LNCAP (cell line): ENCODE data around the gene CYB5R3.

ENCODE experiments used
- TF ChIP-seq, protein P1 (sequence below): fragments of 450-650 bp; IDR thresholded peaks from 2 replicates; pipeline ENCODE4 v1.5.1; 2017; ENCODE audit warnings: mild to moderate bottlenecking

The CYB5R3 gene

DNA sequence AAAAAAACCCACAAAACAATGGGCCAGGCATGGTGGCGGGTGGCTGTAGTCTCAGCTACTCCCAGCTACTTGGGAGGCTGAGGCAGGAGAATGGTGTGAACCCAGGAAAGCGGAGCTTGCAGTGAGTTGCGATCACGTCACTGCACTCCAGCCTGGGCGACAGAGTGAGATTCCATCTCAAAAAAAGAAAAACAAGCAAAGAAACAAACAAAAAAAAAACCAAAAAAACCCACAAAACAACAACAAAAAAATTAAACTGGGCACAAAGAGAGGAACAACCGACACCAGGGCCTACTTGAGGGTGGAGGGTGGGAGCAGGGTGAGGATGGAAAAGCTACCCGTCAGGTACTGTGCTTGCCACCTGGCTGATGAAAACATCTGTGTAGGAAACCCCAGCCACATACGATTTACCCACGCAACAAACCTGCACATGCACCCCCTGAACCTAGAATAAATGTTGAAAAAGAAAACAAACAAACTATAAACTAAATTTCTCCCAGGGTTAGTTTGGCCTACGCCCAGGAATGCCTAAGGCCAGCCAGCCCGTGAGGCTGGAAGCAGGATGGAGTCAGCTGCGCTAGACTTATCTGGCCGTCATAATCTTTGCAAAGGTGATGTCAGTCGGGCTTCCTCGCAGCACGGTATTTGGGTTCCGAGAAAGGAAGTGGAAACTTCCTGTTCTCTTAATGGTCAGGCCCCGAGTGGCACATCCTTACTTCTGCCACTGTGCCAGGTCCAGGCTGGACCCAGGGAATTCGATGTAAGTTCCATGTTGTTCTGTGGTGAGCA, 21.9 kb upstream of the CYB5R3 start:
- TF ChIP-seq, protein P1, sequence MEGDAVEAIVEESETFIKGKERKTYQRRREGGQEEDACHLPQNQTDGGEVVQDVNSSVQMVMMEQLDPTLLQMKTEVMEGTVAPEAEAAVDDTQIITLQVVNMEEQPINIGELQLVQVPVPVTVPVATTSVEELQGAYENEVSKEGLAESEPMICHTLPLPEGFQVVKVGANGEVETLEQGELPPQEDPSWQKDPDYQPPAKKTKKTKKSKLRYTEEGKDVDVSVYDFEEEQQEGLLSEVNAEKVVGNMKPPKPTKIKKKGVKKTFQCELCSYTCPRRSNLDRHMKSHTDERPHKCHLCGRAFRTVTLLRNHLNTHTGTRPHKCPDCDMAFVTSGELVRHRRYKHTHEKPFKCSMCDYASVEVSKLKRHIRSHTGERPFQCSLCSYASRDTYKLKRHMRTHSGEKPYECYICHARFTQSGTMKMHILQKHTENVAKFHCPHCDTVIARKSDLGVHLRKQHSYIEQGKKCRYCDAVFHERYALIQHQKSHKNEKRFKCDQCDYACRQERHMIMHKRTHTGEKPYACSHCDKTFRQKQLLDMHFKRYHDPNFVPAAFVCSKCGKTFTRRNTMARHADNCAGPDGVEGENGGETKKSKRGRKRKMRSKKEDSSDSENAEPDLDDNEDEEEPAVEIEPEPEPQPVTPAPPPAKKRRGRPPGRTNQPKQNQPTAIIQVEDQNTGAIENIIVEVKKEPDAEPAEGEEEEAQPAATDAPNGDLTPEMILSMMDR = no peak

DNA sequence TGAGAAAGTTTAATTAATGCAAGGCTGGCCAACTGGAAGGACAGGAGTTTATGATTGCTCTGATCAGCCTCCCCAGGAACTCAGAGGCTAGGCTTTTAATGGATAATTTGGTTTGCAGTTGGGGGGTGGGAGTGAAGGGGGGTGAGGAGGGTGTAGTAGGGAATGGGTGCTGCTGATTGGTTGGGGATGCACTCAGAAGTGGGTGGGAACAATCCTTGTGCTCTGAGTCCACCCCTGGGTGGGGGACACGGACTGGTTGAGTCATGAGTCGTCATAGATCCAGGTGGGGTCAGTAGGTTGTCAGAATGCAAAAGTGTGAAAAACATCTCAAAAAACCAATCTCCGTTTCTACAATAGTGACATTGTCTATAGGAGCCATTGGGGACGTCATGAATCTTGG, 20.9 kb upstream of the CYB5R3 start:
- TF ChIP-seq, protein P1 = no peak

DNA sequence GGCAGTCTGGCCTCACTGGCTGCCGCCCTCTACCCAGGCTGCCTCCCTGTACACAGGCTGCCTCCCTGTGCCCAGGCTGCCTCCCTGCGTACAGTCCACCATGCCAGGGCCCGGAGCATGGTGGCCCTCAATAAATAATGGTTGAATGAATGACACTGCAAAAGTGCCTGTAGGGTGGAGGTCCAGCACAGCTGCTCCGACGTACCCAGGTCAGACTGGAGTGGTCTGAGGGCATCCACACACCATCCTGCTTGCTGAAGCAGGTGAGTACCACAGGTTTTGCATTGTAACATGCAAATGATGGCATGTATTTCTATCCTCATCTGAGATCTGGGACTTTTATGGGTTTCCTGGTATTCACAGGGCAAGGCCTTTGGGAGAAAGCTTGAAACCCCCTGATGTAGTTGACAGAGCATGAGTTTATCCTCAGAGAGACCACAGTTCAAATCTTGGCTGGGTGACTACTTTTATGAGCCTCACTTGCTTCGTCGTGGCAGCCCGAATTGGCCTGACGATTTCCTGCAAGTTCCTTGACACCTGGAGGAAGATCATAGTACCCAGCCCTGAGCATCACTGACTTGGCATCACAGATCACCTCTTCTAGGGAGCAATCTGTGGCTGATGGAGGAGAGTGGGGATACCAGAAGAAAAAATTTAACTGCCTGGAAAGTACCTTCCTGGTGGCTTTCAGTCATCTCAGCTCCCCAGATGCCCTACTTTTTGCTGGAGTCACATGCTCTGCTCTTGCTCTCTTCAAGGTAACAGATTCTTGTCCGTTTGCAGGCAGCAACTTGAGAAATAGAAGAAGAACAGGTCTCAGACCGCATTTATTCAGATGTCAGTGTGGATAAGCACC, 16.0 kb upstream of the CYB5R3 start:
- TF ChIP-seq, protein P1 = no peak

DNA sequence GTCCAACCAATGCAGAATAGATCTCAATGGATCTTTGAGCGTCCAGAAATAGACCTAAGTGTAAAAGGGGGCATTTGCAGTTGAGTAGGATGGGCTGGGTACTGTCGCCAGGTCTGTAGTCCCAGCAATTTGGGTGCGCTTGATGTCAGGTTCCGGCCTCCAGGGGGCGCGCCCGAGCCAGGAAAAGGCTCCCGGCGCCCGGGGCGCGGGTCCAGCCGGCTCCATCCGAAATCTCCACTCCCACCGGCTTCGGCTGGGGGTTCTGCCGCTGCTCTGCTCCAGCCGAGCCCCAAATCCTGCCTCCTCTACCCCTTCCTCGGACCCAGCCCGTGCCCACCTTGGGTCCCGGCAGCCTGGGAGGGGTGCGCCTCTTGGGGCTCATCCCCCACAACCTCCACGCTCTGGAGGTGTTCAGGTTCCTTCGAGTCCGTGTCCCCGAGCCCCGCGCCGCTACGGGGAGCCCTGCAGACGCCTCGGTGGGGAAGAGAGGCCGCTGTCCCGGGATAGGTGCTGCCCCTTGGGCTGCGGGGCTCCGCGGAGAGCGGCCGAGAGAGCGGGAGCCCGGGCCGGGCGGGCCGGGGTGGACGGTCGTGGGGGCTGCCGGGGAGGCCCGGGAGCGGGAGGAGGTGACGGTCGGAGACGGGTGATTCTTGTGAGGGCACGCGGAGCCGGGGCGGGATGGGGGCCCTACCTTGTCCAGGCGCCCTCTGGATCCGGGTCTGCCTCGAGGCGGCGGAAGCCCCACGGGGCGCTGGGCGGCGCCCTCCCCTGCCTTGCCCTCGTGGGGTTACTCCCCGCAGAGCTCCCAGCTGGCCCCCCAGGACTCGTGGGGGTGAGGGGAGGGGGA, 13.0 kb upstream of the CYB5R3 start:
- TF ChIP-seq, protein P1 = peak; percentile 74

DNA sequence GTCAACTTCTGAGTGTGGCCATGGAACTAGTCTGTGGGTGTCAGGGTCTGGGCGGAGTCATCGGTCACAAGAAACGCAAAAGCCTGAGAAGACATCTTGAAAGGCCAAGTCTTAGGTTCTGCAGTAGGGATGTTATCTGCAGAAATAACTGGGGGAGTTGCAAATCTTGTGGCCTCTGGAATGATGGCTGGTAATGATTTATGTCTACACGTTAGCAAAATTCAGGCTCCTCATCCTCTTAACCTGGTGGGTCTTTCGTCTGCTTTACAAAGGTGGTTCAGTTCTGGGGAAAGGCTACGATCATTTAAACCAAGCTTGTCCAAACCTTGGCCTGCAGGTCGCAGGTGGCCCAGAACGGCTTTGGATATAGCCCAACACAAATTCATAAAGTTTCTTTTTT, 7.4 kb upstream of the CYB5R3 start:
- TF ChIP-seq, protein P1 = no peak

DNA sequence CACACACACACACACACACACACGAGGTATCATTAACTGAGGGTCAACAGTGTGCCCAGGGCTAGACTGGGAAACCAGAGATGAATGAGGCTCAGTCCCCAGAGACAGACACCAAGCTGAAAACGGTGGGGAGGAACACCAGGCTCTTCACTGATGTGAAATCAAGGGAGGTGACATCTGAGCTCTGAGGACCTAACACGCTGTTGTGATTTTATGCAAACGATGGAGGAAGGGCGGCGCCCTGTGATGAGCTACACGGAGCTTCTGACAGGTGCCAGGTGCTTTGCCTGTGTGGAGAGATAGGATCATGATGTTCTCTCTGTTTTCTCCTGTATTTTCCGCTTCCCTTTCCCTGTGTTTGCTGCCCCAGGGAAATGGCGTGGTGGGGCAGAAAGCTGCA, 6.5 kb upstream of the CYB5R3 start:
- TF ChIP-seq, protein P1 = no peak

DNA sequence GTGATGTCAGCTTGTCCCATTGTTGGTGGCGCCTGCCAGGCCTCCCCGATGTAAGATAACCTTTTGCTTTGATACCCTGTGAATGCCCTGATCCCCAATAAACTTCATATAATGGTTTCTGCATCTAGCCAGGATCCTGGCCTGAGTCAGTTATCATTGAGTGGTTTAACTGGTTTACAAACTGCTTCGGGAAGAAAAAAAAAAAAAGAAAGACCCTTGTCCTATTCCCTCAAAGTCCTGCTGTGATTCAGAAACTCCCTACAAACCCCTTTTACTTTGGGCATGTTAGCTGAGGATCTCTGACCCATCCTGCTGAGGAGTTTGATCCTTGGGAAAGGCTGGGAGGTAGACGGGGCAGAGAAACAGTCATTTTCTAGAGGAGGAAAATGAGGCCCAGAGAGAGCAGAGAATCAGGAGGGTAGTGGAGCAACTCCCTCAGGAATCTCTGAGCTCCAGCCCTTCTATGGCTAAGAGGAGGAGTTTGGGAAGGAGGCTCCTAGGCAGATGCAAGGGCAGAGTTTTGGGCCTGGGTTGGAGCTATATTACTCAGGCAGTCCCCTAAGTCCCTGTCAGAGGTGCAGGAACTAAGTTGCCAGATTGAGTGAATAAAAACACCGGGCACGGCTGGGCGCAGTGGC, 5.4 kb upstream of the CYB5R3 start:
- TF ChIP-seq, protein P1 = no peak
